ENCODE data around the gene EEFSEC.

GRCh38 chr3:128263946-128264345 is 110.7 kb downstream of the EEFSEC start:
- no peak for TF ChIP-seq CTCF (conservative IDR thresholded peaks at IDR 0.05; ENCODE audit: low read length)
- TF ChIP-seq EZH2phosphoT487 (IDR thresholded peaks at IDR 0.05; ENCODE audit: borderline replicate concordance, low read depth, low read length), result no peak

All from OCI-LY7 (cell line).